Effector CD4-positive, alpha-beta T cell (primary cell): ENCODE measurements around the gene OR52D1. TPM values are rescaled to one million over a fixed set of nuclear protein-coding genes. Genes with fewer than 3 reads are reported as not detected.
A peak's percentile ranks its signal among the peaks of the same experiment; 100 is the strongest.

ENCODE experiments used
- DNase-seq: peaks from one replicate; pipeline ENCODE4 v3.0.0-alpha.2; 2020
- total RNA-seq: gene quantifications from one replicate; lab custom pipeline; 2026; lab: John Stamatoyannopoulos, UW

Gene OR52D1
- not detected for total RNA-seq

GRCh38 chr11:5488385-5488784 is at the start of gene OR52D1:
TSS of gene OR52D1 (plus strand) at chr11:5488685. CDS start at chr11:5488707, 22 bp downstream.
- DNase-seq, result no peak

- no peak for DNase-seq
Observed at GRCh38 chr11:5441414-5441813, 47.1 kb upstream of the OR52D1 start, which contains the start of gene OR51I1. TSS of gene OR51I1 (minus strand) at chr11:5441514. CDS start at chr11:5441514, 0 bp downstream.

GRCh38 chr11:5443835-5444393 is 44.6 kb upstream of the OR52D1 start:
- no peak for DNase-seq

GRCh38 chr11:5449023-5449422 is 39.5 kb upstream of the OR52D1 start, which contains the start of gene OR51I2:
TSS of gene OR51I2 (plus strand) at chr11:5449323. CDS start at chr11:5453489, 4,166 bp downstream.
- no peak for DNase-seq

GRCh38 chr11:5449432-5449831 is 39.1 kb upstream of the OR52D1 start:
- DNase-seq, result no peak

- no peak for DNase-seq
Observed at GRCh38 chr11:5460983-5461621, 27.4 kb upstream of the OR52D1 start.

- no peak for DNase-seq
Observed at GRCh38 chr11:5467527-5467926, 21.0 kb upstream of the OR52D1 start.

GRCh38 chr11:5473921-5474320 is 14.6 kb upstream of the OR52D1 start:
- DNase-seq, result no peak

GRCh38 chr11:5476186-5476819 is 12.2 kb upstream of the OR52D1 start:
- peak; percentile 13 for DNase-seq

- no peak for DNase-seq
Observed at GRCh38 chr11:5486003-5486402, 2.5 kb upstream of the OR52D1 start.

GRCh38 chr11:5486421-5486820 is 2.1 kb upstream of the OR52D1 start:
- DNase-seq, result no peak

GRCh38 chr11:5488798-5489399 is 414 bp downstream of the OR52D1 start:
- DNase-seq, result no peak

- DNase-seq, result no peak
Observed at GRCh38 chr11:5489576-5490357, 1.3 kb downstream of the OR52D1 start.

- no peak for DNase-seq
Observed at GRCh38 chr11:5499671-5500070, 11.2 kb downstream of the OR52D1 start.

GRCh38 chr11:5500393-5500801 is 11.9 kb downstream of the OR52D1 start:
- no peak for DNase-seq

- DNase-seq, result no peak
Observed at GRCh38 chr11:5504403-5504921, 16.0 kb downstream of the OR52D1 start.

GRCh38 chr11:5505363-5506048 is 17.0 kb downstream of the OR52D1 start:
- no peak for DNase-seq

- DNase-seq, result no peak
Observed at GRCh38 chr11:5507177-5507932, 18.9 kb downstream of the OR52D1 start.

GRCh38 chr11:5507933-5508305 is 19.4 kb downstream of the OR52D1 start:
- no peak for DNase-seq

- no peak for DNase-seq
Observed at GRCh38 chr11:5508605-5509004, 20.1 kb downstream of the OR52D1 start.

GRCh38 chr11:5509803-5510202 is 21.3 kb downstream of the OR52D1 start, which contains the start of gene UBQLN3:
TSS of gene UBQLN3 (minus strand) at chr11:5509957. CDS start at chr11:5509558, 399 bp downstream.
- DNase-seq, result no peak
